ENCODE data around the gene S100PBP.
A peak's percentile ranks its signal among the peaks of the same experiment; 100 is the strongest.
"Not testable (repeated sequence)": the region's sequence is repeated elsewhere in the genome, so short reads cannot be mapped to it uniquely, and the experiment has no call there.

S100PBP gene

DNA sequence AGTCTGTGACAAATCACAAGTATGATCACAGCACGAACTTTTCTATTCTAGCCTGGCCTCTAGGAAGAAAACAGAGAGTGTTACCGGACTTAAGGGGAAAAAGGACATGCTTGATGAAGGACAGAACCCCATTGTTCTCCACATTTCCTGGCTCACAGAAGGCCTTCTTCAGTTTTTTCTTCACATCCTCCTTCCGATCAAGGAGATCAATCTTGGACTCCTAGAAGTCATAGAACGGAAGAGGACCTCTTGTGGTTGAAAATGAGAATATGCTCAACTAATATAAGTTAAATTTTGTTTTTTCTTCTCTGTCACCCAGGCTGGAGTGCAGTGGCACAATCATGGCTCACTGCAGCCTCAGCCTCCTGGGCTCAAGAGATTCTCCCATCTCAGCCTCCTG lies 30.6 kb upstream of the S100PBP start:
- no peak for DNase-seq

DNA sequence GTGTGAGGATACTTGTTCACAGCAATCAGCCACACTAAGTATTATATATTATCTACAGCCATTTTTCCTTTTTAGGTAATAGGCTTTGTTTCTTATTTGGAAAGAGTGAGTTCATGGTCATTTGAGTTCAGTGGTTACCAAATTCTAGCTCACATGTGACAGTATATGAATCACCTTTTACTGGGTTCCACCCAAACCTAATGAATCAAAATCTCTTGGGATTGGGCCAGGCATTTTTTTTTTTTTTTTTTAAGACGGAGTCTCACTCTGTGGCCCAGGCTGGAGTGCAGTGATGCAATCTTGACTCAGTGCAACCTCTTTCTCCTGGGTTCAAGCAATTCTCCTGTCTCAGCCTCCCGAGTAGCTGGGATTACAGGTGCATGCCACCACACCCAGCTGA lies 28.1 kb upstream of the S100PBP start:
- DNase-seq: not testable (repeated sequence)

DNA sequence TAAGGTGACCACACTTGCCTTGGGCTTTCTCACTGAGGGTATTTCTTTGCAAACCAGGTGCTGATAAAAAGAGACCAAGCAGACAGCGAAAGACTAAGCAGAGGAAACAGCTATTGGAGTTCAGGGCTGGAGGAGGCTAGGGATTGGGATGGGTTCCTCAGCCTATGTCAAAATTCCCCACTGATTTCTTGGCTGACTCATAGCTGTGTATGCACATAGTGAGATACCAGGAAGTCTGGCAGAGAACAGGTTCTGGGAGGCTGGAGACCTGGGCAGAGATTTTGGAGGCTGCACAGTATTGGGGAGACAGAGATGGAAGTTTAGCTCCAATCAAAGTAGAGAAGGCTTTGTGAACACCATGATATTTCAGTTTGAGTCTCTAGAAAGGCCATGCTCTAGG lies 25.6 kb upstream of the S100PBP start:
- no peak for DNase-seq

DNA sequence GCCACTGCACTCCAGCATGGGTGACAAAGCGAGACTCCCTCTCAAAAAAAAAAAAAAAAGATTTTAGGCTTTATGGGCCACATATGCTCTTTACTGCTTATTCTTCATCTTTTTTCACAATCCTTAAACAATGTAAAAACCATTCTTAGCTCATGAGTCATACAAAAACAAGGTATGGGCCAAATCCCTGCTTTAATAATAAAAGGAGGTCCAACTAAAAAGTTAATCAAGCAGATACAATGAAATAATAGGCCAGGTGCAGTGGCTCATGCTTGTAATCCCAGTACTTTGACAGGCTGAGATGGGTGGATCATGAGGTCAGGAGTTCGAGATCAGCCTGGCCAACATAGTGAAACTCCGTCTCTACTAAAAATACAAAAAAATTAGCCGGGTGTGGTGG lies 21.7 kb upstream of the S100PBP start:
- not testable (repeated sequence) for DNase-seq

DNA sequence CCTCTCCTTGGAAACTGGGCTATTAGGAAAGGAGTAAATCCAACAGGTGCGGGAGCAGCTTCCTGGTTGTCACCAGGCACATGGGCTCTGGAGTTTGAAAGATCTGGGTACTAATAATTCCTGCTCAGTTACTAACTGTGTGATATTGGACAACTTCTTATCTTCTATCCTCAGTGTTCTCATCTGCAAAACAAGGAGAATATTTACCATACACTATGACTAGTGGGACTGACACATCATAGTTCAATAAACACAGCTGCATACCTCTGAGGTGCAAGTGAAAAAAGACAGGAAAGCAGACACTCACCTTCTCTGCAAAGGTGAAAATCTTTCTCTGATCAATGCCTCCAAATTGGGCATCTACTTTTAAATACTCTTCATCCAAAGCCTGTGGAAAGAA lies 20.0 kb upstream of the S100PBP start:
- no peak for DNase-seq

DNA sequence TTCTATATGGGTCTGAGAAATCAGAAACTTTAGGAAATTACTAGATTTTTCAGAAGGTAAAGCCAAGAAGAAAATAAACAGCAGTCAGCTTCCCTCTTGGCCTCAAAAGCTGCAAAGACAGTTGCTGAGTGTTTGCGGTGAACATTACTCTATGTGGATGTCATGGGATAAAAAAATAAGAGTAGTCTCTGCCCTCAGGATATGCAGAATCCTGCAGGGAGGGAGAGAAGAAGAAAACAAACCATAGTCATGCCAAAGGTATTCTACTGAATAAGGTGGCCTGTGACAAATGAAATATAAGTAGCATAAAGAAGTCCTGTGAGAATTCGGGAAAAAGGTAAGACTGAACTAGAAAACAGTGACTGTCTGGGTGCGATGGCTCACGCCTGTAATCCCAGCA lies 19.3 kb upstream of the S100PBP start:
- no peak for DNase-seq

DNA sequence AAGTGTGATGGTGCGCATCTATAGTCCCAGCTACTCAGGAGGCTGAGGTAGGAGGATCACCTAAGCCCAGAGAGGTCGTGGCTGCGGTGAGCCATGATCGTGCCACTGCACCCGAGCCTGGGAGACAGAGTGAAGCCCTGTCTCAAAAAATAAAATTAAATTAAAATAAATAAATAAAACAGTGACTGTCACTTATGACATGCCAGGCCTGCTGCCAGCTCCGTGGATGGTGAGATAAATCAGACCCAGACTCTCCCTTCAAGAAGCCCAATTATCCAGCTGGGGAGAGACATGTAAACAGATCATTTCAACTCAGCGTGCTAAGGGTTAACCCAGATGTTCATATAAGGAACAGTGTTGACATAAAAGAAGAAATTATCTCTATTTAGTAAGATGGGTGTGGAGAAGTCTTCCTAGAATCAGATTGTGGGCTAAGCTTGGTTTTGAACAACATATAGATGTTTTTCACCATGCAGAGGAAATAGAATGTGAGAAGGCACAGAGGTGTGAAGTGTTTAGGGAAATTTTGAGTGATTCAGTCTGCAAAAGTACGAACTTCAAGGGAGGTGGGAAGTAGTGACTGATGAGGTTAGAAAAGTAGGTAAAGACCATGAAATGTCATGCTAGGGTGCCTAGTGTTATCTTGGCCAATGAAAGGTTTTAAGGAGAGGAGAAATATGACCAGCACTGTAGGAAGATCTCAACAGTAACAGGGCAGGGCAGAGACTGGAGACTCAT lies 18.6 kb upstream of the S100PBP start:
- DNase-seq: peak in 1 of 2 experiments; percentile 16

DNA sequence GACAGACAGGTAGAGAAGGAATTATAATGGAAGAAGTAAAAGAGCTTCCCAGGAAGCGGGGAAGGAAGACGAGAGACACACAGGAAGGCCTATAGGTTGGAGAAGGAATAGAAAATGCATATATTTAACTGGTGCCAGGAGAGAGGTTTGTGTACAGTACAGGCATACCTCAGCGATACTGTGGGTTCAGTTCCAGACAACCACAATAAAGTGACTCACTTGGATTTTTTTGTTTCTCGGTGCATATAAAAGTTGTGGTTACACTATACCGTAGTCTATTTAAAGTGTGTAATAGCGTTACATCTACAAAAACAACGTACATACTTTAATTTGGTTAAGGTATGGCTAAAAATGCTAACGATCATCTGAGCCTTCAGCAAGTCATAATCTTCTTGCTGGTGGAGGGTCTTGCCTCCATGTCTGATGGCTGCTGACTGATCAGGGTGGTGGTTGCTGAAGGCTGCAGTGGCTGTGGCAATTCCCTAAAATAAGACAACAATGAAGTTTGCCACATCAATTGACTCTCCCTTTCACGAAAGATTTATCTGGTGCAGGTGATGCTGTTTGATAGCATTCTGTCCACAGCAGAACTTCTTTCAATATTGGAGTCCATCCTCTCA lies 16.2 kb upstream of the S100PBP start:
- DNase-seq: peak; percentile 21 to 42

DNA sequence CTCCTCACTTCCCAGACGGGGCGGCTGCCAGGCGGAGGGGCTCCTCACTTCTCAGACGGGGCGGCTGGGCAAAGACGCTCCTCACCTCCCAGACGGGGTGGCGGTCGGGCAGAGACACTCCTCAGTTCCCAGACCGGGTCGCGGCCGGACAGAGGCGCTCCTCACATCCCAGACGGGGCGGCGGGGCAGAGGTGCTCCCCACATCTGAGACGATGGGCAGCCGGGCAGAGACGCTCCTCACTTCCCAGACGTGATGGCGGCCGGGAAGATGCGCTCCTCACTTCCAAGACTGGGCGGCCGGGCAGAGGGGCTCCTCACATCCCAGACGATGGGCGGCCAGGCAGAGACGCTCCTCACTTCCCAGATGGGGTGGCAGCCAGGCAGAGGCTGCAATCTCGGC lies 13.0 kb upstream of the S100PBP start:
- not testable (repeated sequence) for DNase-seq

DNA sequence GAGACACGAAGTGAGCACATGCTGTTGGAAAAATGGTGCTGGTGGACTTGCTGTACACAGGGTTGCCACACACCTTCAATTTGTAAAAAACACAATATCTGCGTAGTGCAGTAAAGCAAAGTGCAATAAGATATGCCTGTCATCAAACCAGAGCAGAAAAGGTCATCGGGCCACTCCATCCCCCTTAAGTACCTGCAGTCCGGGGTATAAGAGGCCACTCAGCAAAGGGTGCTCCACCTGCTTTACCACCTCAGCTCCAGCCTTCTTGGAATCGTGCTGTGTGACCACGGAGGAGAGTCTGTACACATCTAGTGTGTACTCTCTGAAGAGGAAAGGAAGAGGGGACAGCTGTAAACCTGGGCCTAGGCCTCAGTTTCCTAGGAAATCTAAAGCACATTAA lies 11.2 kb upstream of the S100PBP start:
- DNase-seq: no peak

DNA sequence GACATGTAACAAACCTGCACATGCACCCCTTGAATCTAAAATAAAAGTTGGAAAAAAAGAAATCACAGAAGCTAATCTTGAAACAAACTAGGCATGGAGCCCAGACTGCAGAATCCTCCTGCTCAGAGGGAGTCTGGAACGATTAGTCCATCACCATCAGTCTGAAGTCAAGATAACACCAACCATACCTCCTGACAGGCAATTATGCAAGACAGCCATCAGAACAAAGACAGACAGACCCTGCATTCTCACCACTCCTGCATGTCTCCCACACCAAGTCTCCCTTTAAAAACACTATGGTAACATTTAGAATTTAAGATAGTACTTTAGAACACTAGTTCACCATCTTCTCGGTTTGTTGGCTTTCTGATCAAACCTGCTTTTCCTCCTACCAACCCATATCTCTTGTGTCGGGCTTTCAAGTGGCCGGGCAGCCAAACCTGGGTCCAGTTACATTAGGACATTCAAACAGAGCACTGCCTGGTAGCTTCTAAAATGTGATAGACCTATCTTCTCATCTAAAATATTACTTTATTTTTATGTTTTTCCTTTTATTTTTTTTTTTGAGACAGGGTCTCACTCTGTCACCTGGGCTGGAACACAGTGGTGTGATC lies 10.4 kb upstream of the S100PBP start:
- DNase-seq: no peak

DNA sequence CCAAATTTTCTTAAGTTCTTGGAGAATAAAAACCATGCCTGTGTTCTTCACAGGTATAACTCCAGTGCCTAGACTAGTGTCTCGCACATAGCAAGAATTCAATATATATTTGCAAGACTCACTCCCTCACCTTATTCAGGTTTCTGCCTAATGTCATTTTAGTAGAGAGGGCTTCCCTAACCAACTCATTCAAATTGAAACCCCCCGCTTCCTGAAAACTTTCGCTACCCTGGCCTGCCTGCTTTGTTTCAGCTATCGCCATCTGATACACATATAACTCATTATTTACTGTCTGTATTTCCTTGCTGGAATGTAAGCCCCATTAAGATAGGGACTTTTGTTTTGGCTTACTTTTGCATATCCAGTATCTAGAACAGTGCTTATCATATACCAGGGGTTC lies 8.9 kb upstream of the S100PBP start:
- no peak for DNase-seq

DNA sequence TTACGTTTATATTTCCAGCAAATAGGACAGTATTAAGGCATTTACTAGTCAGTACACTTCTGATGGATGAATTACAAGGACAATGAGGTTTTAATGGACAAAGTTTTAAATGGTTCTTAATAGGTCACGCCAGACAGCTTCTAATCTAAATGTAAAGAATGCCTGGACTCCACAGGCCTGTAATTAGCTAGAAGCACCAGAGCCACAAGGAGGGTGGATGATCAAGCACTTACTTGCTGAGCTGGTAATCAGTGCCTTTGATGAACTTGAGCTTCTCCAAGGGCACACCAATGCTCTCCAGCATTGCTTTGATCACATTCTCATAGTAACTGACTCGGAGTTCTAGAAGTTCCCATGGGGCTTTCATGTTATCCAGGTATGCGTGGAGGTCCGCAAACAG lies 7.1 kb upstream of the S100PBP start:
- no peak for DNase-seq

DNA sequence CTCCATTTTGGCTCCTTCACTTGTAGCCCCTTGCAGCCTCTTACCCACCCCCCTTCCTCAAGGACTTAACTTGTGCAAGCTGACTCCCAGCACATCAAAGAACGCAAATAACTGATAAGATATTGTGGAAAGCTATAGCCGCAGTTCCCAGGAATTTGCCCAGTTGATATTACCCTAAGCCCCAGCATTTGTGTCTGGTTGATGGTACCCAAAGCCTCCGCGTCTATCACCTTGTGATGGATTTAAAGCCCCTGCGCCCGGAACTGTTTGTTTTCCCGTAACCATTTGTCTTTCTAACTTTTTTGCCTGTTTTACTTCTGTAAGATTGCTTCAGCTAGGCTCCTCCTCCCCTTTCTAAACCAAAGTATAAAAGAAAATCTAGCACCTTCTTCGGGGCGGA lies 6.2 kb upstream of the S100PBP start:
- DNase-seq: no peak

DNA sequence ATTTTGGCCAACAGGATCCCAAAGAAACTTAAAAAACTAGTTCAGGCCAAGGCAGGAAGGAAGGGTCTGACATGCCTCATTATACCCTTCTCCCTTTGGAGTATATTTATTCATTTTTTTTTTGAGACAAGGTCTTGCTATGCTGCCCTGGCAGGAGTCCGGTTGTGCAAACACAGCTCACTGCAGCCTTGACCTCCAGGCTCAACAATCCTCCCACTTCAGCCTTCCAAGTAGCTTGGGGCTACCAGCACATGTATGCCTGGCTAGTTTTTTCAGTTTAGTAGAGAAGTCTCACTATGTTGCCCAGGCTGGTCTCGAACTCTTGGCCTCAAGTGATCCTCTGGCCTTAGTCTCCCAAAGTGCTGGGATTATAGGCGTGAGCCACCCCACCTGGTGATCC lies 5.5 kb upstream of the S100PBP start:
- DNase-seq: no peak

DNA sequence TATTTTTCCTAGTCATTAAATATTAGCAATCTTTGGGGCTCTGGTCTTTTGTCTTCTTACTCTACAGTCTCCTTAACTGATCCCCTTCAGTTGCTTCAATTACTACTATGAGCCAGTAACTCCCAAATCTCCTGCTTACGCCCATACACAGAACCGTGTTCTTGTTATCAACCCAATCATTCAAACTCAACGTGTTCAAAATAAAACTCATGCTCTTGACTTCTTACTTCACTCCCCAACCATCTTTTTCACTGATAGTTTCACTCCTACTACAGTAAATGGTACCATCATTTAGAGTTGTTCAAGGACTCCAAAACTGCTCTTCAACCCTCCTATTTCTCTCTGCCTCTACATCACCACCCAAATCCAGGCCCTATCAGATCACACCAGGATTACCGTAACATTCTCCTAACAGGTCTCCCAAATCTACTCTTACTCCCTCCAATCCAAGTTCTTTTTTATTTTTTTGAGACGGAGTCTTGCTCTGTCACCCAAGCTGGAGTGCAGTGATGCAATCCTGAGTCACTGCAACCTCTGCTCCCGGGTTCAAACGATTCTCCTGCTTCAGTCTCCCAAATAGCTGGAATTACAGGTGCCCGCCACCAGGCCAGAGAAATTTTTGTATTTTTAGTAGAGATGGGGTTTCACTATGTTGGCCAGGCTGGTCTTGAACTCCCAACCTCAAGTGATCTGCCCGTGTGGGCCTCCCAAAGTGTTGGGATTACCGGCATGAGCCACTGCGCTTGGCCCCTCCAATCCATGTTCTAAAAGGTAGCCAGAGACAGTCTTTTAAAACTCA lies 3.3 kb upstream of the S100PBP start:
- no peak for DNase-seq

DNA sequence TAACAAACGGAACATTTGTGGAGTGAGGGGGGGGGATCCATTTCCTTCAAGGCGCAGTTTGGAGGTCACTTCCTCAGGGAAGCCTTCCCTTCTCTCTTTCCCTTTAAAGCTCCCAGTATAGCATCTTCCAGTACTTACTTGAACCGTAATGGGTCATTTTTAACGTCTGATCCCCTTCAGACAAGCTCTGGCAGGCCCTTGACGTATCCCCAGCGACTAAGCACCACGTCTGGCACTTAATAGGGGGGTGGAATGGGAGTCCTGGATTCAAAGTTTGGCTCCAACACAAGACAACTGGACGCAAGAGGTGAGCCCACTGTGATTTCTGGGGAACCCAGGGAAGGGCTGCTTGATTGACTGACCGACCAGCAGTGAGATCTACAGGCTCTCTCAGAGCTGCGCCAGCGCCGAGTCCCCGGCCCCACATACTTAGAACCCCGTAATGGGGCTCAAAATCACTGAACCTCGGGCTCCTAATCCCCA lies 736 bp upstream of the S100PBP start:
- peak in 1 of 2 experiments; percentile 18 for DNase-seq

DNA sequence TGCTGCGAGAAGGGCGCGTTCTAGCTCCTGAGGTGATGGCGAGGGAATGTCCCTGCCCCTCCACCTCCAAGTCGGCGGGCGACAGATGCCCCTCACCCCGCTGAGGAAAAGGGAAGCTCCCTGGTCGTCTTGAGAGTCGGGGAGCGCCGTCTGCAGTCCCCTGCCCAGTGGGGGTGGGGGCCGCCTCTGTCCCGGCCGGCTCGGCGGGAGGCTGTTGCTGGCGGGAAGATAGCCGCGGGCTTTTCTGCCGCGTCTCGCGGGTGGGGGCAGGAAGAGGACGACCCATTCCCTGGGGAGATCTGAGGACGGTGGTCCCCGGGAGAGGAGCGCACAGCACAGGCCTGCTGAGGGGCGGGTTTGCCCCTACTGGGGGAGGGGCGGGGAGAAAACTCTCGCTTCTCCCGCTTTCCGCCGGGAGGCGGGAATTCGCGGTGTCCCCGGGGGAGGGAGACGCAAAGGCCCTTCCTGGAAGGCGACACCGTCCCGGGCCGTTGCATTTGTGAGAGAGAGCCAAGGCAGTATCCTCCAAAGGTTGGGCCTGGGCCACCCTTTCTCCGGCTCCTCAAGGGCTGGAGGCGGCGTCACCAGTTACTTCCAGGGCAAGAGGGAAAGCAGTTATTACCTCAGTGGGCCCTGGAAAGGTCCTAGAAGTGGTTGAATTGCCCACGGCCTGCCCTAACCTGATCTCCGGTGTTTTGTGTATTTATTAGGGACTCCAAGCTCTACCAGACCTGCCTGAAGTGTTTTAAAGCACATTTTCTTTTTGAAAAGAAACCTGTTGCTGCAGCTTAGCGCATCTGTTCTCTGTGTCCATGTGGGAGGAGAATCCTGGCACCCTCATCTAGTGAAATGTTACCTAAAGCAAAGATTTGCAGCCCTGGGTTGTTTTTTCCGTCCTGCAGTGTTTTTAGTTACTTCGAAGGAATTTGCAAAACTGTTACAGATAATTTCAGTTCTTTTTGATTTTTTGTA lies 648 bp downstream of the S100PBP start:
- peak; percentile 42 to 51 for DNase-seq

DNA sequence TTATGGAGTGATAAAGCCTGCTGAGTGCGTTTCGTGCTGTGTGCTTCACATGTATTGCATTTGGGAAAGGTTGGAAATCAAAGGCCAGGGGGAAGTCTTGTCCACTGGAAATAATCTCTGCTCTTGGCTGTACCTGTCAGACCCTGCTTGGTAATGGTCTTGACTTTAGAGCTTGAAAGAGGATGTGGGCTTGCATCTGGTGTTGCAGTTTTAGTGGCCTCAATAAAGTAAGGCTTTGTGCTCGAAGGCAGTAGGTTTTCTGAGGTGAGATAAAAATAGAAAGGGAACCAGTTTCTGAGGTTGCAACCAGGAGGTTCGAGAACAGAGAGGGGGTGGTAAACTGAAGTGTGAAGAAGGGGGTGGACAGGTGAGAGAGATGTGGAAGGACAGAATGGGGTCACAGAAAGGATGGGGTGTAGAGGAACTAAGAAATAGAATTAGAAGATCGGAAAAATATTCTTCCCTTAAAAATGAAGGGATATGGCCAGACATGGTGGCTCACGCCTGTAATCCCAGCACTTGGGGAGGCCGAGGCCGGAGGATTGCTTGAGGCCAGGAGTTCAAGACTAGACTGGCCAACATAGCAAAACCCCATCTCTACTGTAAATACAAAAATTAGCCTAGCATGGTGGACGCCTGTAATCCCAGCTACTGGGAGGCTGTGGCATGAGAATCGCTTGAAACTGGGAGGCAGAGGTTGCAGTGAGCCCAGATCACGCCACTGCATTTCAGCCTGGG lies 1.5 kb downstream of the S100PBP start:
- peak in 1 of 2 experiments; percentile 13 for DNase-seq

DNA sequence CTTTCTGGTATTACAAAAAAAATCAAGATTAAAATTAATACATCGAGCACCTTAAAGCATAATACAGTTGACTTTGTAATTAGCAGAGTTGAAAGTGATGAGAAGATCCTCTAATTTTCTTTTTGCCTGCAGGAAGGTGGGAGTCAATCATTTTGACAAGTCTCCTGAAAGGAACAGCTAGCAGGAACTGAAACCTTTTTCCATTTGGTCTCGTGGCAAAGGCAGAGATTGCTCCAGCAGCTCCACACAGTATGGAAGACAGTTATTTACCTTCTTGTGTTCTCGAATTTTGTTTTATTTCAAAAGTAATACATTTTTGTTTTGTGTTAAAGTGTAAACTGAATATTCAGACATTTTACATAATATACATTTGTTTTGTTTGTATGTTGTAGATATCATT lies 7.7 kb downstream of the S100PBP start:
- no peak for DNase-seq

DNA sequence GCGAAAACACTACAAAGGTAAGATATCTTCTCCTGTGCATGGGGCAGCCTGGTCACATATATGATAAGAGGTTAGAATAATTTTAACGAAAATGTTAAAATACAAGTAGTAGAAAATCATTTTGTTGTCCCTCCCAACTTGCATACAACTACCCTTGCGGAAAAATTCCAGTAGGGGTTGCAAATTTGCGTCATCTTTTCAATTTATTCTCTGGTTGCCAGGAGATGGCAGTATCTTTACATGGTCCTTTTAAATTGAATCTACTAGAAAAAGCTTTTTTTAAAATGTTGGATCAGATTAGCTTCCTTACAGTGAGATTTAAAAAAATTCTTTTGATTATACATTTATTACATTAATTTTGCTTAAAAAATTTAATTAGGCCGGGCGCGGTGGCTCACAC lies 10.9 kb downstream of the S100PBP start:
- DNase-seq: no peak
